Panc1 (cell line): ENCODE results near the gene SCGB1A1. TPM values are rescaled to one million over a fixed set of nuclear protein-coding genes. Genes with fewer than 3 reads are reported as not detected.

Source experiments
- ATAC-seq: fragments of 200-7000 bp; cut with Tn5 transposase; 2 replicates; pipeline ENCODE4 v1.9.1; 2020; ENCODE audit warnings: mild to moderate bottlenecking, moderate library complexity
- BruUV-seq: library from RNA; stranded (reverse); fragments of 400-500 nt; replicated peaks from 2 replicates; lab custom pipeline; 2021; lab: Mats Ljungman, UMichigan
- CTCF ChIA-PET: fragments of 300-600 bp; sonication (Branson Sonifier 250); formaldehyde crosslinking; loops from one replicate; lab custom pipeline; 2022; ENCODE audit warnings: antibody characterized with exemption; lab: Charles Lee
- POLR2A ChIA-PET: fragments of 300-600 bp; sonication (Branson Sonifier 250); formaldehyde crosslinking; loops from one replicate; lab custom pipeline; 2022; ENCODE audit warnings: antibody characterized with exemption; lab: Charles Lee
- DNase-seq: peaks from one replicate; pipeline ENCODE4 v3.0.0-alpha.2; 2010; ENCODE audit warnings: low read depth, low spot score
- H3K27ac ChIP-seq: 2 replicates; pipeline ENCODE4 v1.5.1; 2011; ENCODE audit warnings: mild to moderate bottlenecking, low read length, inconsistent platforms
- H3K27me3 ChIP-seq: fragments of 200-500 bp; sonication (Bioruptor generic); 2 replicates; pipeline ENCODE4 v1.6.0; 2014; ENCODE audit warnings: low read length, inconsistent platforms; ENCODE audit not compliant: control insufficient read depth, insufficient read depth
- H3K36me3 ChIP-seq: fragments of 200-500 bp; sonication (Bioruptor generic); 2 replicates; pipeline ENCODE4 v1.5.1; 2014; ENCODE audit warnings: inconsistent platforms, mild to moderate bottlenecking, low read length, moderate library complexity; ENCODE audit not compliant: control insufficient read depth, insufficient read depth
- H3K4me1 ChIP-seq: 2 replicates; pipeline ENCODE4 v1.5.1; 2011; ENCODE audit warnings: inconsistent platforms, mild to moderate bottlenecking, low read length, moderate library complexity; ENCODE audit not compliant: control insufficient read depth, insufficient read depth
- H3K4me3 ChIP-seq, 2 experiments: 2 replicates each; pipeline ENCODE4 v1.5.1; 2011 to 2012; ENCODE audit warnings: low read depth in 2 of 2, low read length in 2 of 2, mild to moderate bottlenecking in 2 of 2, inconsistent platforms in 1 of 2, moderate library complexity in 1 of 2
- H3K9me3 ChIP-seq: fragments of 200-500 bp; sonication (Bioruptor generic); 2 replicates; pipeline ENCODE4 v1.5.1; 2014; ENCODE audit warnings: low read depth, mild to moderate bottlenecking, inconsistent platforms, low read length, moderate library complexity; ENCODE audit not compliant: control insufficient read depth, insufficient read depth
- POLR2AphosphoS5 ChIP-seq: IDR thresholded peaks from 2 replicates; pipeline ENCODE4 v1.6.1; 2012; ENCODE audit warnings: mild to moderate bottlenecking, low read depth, low read length, moderate library complexity
- SIN3A ChIP-seq: IDR thresholded peaks from 2 replicates; pipeline ENCODE4 v1.6.1; 2012; ENCODE audit warnings: low read depth, mild to moderate bottlenecking, low read length, moderate library complexity, borderline replicate concordance; ENCODE audit not compliant: insufficient read depth
- TCF7L2 ChIP-seq: IDR thresholded peaks from 2 replicates; pipeline ENCODE4 v1.6.1; 2011; ENCODE audit warnings: mild to moderate bottlenecking, low read depth, low read length, inconsistent platforms
- in situ Hi-C: cut with HindIII; loops from 2 replicates; pipeline ENCODE4 v1.10.0; 2016; ENCODE audit warnings: low sequenced_read_pairs, low pct_unique_long_range_greater_than_20kb
- intact Hi-C: fragments of 100-400 bp; cut with micrococcal nuclease; formaldehyde crosslinking; loops from one replicate; pipeline ENCODE4 v1.10.0; 2022; ENCODE audit not compliant: unreplicated experiment
- total RNA-seq: library from RNA; stranded (reverse); gene quantifications from one replicate; pipeline ENCODE4 v1.2.1, GENCODE V29; 2021; ENCODE audit not compliant: unreplicated experiment
- TF ChIP-seq, protein P1 (sequence below), 2 experiments: IDR thresholded peaks; 2 replicates each; pipeline ENCODE4 v1.6.1; 2011 to 2012; ENCODE audit warnings: low read depth in 2 of 2, control low read depth in 1 of 2, low read length in 1 of 2, mild to moderate bottlenecking in 1 of 2, moderate library complexity in 1 of 2; ENCODE audit not compliant: insufficient read depth in 1 of 2
- TF ChIP-seq, protein P2 (sequence below): fragments of 450-650 bp; IDR thresholded peaks from 2 replicates; pipeline ENCODE4 v1.5.1; 2017; ENCODE audit warnings: mild to moderate bottlenecking

SCGB1A1 gene
- total RNA-seq, 1 experiment from 2014 or later, result 1.1 TPM

- CTCF ChIA-PET, result interaction anchor here (0.7 kb wide), 1 partner anchor 10 kb away, joined by 3 read pairs; no protein-coding TSS in a partner anchor
Observed at GRCh38 chr11:62404901-62405300, 13.9 kb upstream of the SCGB1A1 start.

GRCh38 chr11:62406034-62406433 lies 12.8 kb upstream of the SCGB1A1 start:
- in situ Hi-C loops (no loop called here), intact Hi-C loops (no loop called here)
- TF ChIP-seq SIN3A (no peak), POLR2AphosphoS5 (no peak), TCF7L2 (no peak)
- TF ChIP-seq, protein P1, sequence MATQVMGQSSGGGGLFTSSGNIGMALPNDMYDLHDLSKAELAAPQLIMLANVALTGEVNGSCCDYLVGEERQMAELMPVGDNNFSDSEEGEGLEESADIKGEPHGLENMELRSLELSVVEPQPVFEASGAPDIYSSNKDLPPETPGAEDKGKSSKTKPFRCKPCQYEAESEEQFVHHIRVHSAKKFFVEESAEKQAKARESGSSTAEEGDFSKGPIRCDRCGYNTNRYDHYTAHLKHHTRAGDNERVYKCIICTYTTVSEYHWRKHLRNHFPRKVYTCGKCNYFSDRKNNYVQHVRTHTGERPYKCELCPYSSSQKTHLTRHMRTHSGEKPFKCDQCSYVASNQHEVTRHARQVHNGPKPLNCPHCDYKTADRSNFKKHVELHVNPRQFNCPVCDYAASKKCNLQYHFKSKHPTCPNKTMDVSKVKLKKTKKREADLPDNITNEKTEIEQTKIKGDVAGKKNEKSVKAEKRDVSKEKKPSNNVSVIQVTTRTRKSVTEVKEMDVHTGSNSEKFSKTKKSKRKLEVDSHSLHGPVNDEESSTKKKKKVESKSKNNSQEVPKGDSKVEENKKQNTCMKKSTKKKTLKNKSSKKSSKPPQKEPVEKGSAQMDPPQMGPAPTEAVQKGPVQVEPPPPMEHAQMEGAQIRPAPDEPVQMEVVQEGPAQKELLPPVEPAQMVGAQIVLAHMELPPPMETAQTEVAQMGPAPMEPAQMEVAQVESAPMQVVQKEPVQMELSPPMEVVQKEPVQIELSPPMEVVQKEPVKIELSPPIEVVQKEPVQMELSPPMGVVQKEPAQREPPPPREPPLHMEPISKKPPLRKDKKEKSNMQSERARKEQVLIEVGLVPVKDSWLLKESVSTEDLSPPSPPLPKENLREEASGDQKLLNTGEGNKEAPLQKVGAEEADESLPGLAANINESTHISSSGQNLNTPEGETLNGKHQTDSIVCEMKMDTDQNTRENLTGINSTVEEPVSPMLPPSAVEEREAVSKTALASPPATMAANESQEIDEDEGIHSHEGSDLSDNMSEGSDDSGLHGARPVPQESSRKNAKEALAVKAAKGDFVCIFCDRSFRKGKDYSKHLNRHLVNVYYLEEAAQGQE (IDR thresholded peaks at IDR 0.05; ENCODE audit: insufficient read depth in 1 of 2, low read depth in 2 of 2, low read length in 1 of 2), result no peak
- TF ChIP-seq, protein P2, sequence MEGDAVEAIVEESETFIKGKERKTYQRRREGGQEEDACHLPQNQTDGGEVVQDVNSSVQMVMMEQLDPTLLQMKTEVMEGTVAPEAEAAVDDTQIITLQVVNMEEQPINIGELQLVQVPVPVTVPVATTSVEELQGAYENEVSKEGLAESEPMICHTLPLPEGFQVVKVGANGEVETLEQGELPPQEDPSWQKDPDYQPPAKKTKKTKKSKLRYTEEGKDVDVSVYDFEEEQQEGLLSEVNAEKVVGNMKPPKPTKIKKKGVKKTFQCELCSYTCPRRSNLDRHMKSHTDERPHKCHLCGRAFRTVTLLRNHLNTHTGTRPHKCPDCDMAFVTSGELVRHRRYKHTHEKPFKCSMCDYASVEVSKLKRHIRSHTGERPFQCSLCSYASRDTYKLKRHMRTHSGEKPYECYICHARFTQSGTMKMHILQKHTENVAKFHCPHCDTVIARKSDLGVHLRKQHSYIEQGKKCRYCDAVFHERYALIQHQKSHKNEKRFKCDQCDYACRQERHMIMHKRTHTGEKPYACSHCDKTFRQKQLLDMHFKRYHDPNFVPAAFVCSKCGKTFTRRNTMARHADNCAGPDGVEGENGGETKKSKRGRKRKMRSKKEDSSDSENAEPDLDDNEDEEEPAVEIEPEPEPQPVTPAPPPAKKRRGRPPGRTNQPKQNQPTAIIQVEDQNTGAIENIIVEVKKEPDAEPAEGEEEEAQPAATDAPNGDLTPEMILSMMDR, result no peak
- no peak for ATAC-seq
- Histone ChIP-seq H3K4me3 (no peak overlapping the region), H3K9me3 (no peaks in the 10 kb centered on the region), H3K36me3 (no peaks in the 10 kb centered on the region), H3K27ac (no peak overlapping the region), H3K27me3 (no peaks in the 10 kb centered on the region), H3K4me1 (peaks cover 3% of the 10 kb centered on the region; the same call in 1 of the 2 replicates)
- no peak for DNase-seq
- CTCF ChIA-PET, result no interaction called here
- no TSS peak for BruUV-seq
- POLR2A ChIA-PET, result no interaction called here

More at GRCh38 chr11:62404901-62405300, 13.9 kb upstream of the SCGB1A1 start:
- H3K4me3 ChIP-seq, result no peak overlapping the region
- in situ Hi-C loops, result no loop called here
- intact Hi-C loops, result no loop called here
- POLR2A ChIA-PET, result interaction anchor here (0.6 kb wide), 1 partner anchor 193 kb away, joined by 3 read pairs; no protein-coding TSS in a partner anchor
- H3K36me3 ChIP-seq, result no peaks in the 10 kb centered on the region
- no peak for DNase-seq
- no peak overlapping the region for H3K27ac ChIP-seq
- TF ChIP-seq, protein P1 (IDR thresholded peaks at IDR 0.05; ENCODE audit: insufficient read depth in 1 of 2, low read depth in 2 of 2, low read length in 1 of 2), result no peak
- TF ChIP-seq SIN3A (no peak), TCF7L2 (no peak), POLR2AphosphoS5 (no peak)
- TF ChIP-seq, protein P2, result no peak
- peaks cover 6% of the 10 kb centered on the region; the same call in 1 of the 2 replicates for H3K4me1 ChIP-seq
- no peak for ATAC-seq
- no TSS peak for BruUV-seq
- H3K27me3 ChIP-seq, result no peaks in the 10 kb centered on the region
- no peaks in the 10 kb centered on the region for H3K9me3 ChIP-seq
